T-helper 1 cell treated with Interleukin-12 subunit alpha and Interleukin-12 subunit beta and Interleukin-4 antibody, amounts not matched to agents 30 μg/mL and 1 μg/mL, for 36 hours (primary cell): ENCODE data around the gene CHD5.

ENCODE experiments used
- H3K27ac Mint-ChIP-seq: one replicate; pipeline ENCODE4 v1.8.0; 2021; ENCODE audit warnings: mild to moderate bottlenecking, mixed read lengths
- H3K27me3 Mint-ChIP-seq: one replicate; pipeline ENCODE4 v1.8.0; 2021; ENCODE audit warnings: low read depth, mixed read lengths
- H3K36me3 Mint-ChIP-seq: one replicate; pipeline ENCODE4 v1.8.0; 2021; ENCODE audit warnings: low read depth, mixed read lengths
- H3K4me1 Mint-ChIP-seq: one replicate; pipeline ENCODE4 v1.8.0; 2021; ENCODE audit warnings: low read depth, mixed read lengths
- H3K4me3 Mint-ChIP-seq: one replicate; pipeline ENCODE4 v1.8.0; 2021; ENCODE audit warnings: mild to moderate bottlenecking, moderate library complexity, mixed read lengths
- H3K9me3 Mint-ChIP-seq: one replicate; pipeline ENCODE4 v1.8.0; 2021; ENCODE audit warnings: mixed read lengths

Gene CHD5

DNA sequence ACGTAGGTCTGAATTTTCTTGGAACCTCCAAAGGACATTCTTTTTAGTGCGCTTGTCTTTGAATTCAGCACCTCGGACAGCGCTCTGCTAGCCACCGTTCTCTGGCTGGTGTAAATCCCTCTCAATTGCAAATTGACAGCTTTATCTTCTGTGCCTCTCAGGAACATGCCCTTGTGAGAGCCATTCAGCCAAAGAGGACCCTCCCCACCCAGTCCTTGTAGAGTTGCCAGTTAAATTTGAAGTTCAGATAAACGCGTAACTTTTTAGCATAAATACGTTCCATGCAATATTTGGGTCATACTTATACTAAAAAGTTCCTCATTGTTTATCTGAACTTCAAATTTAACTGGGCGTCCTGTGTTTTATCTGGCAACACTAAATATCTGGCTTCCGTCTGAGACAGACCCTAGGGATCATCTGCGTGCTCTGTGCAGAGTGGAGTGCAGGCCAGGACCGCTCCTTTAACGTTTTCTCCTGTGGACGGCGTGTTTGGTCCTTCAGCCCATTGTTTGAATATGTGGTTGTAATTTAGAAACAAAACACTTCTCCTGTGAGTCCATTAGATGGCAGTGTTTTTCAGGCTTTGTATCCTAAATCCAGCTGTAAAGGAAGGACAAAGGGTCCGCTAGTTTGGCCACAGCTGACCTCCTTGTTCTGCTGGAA is 127.4 kb downstream of the CHD5 start:
- H3K4me3 Mint-ChIP-seq: no peak overlapping the region
- H3K27ac Mint-ChIP-seq: peak overlapping the region; percentile 52
- peaks cover 28% of the 10 kb centered on the region for H3K36me3 Mint-ChIP-seq

More for the DNA sequence above, 127.4 kb downstream of the CHD5 start:
- Mint-ChIP-seq H3K27me3 (no peaks in the 10 kb centered on the region), H3K4me1 (peaks cover 3% of the 10 kb centered on the region), H3K9me3 (no peaks in the 10 kb centered on the region)
